Small intestine (tissue), 7 donors: ENCODE measurements around the gene BAIAP2. TPM values are rescaled to one million over a fixed set of nuclear protein-coding genes. Genes with fewer than 3 reads are reported as not detected.
"Not testable (repeated sequence)": the region's sequence is repeated elsewhere in the genome, so short reads cannot be mapped to it uniquely, and the experiment has no call there.

ENCODE experiments used
- DNase-seq, 2 donors: peaks; one replicate each; pipeline versions ENCODE4 v3.0.0 to v3.0.0-alpha.2; 2013
- FAIRE-seq: peaks from 2 replicates; lab custom pipeline; 2012; peaks lifted over from hg19 to GRCh38; lab: Jason Lieb, UNC
- H3K27ac ChIP-seq, 3 donors: one replicate each; pipeline ENCODE4 v1.5.1; 2013; ENCODE audit warnings: low read length in 2 of 3, mild to moderate bottlenecking in 2 of 3, control low read depth in 1 of 3, inconsistent platforms in 1 of 3, low read depth in 1 of 3, moderate library complexity in 1 of 3
- H3K27me3 ChIP-seq, 3 donors: one replicate each; pipeline ENCODE4 v1.6.1; 2013; ENCODE audit warnings: low read length in 3 of 3, inconsistent platforms in 1 of 3; ENCODE audit not compliant: control insufficient read depth in 3 of 3, insufficient read depth in 3 of 3
- H3K36me3 ChIP-seq, 3 donors: one replicate each; pipeline ENCODE4 v1.6.1; 2013; ENCODE audit warnings: low read length in 3 of 3, inconsistent platforms in 1 of 3, low read depth in 1 of 3, mild to moderate bottlenecking in 1 of 3, moderate library complexity in 1 of 3; ENCODE audit not compliant: control insufficient read depth in 3 of 3, insufficient read depth in 2 of 3
- H3K4me1 ChIP-seq, 3 donors: one replicate each; pipeline ENCODE4 v1.6.1; 2013; ENCODE audit warnings: low read length in 2 of 3, inconsistent platforms in 1 of 3, low read depth in 1 of 3, mild to moderate bottlenecking in 1 of 3, moderate library complexity in 1 of 3; ENCODE audit not compliant: control insufficient read depth in 3 of 3, insufficient read depth in 2 of 3
- H3K4me3 ChIP-seq, 3 donors: one replicate each; pipeline ENCODE4 v1.5.1; 2013; ENCODE audit warnings: low read length in 3 of 3, control low read depth in 1 of 3, inconsistent platforms in 1 of 3, low read depth in 1 of 3, mild to moderate bottlenecking in 1 of 3, moderate library complexity in 1 of 3
- H3K9me3 ChIP-seq, 2 donors: one replicate each; pipeline ENCODE4 v1.6.1; 2013; ENCODE audit warnings: low read depth in 1 of 2, low read length in 1 of 2; ENCODE audit not compliant: control insufficient read depth in 2 of 2, insufficient read depth in 1 of 2
- WGBS, 3 donors: extraction: QIAGEN DNeasy Blood & Tissue Kit; methylation state at CpG; one replicate each; pipeline ENCODE4 v1.1.7; 2013; 5-methylcytosine and 5-hydroxymethylcytosine counted together
- polyA plus RNA-seq, 4 donors: library from polyadenylated mRNA; stranded (reverse) in 3 of 4; unstranded in 1 of 4; fragments of 200-250 nt in 3 of 4; fragments of 120-200 nt in 1 of 4; gene quantifications; one replicate each; pipeline versions ENCODE4 v1.2.1 to v1.2.3, GENCODE V29; 2013
- donor health status: healthy with polysubstance abuse.
- donor health status: control.
- donor health status: control.
- donor health status: Bipolar disorder and iron deficiency.
- donor health status: healthy.

Gene BAIAP2
- polyA plus RNA-seq, 4 donors: 1.8 to 14.5 (median 7.5) TPM

DNA sequence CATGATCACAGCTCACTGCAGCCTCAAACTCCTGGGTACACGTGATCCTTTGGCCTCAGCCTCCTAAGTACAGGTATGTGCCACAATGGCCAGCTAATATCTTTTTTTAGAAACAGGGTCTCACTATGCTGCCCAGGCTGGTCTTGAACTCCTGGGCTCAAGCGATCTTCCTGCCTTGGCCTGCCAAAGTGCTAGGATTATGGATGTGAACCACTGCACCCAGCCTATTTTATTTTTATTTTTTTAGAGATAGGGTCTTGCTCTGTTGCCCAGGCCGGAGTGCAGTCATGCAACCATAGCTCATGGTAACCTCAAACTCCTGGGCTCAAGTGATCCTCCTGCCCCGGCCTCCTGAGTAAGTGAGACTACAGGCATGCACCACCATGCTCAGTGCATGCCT, 17.6 kb upstream of the BAIAP2 start:
- not testable (repeated sequence) for H3K9me3 ChIP-seq, FAIRE-seq, DNase-seq, H3K27me3 ChIP-seq, H3K36me3 ChIP-seq, H3K4me3 ChIP-seq
- Histone ChIP-seq H3K4me1 (peaks cover 3 to 29% (median 7%) of the 10 kb centered on the region in 3 donors), H3K27ac (peak overlapping the region in 2 of 3 donors; percentile 77 to 79)
- 94 to 95% (median 94%) methylated on average over 4 of the region's 4 CpGs for WGBS, 3 donors

- DNase-seq (peak; percentile 53 to 59), FAIRE-seq (no peak)
- 17 to 33% (median 29%) methylated on average over 29 of the region's 29 CpGs for WGBS, 3 donors
- Histone ChIP-seq H3K4me1 (peaks cover 3 to 29% (median 7%) of the 10 kb centered on the region in 3 donors), H3K27ac (peak overlapping the region; percentile 61 to 79 (median 77)), H3K9me3 (no peaks in the 10 kb centered on the region), H3K36me3 (no peaks in the 10 kb centered on the region), H3K4me3 (peak overlapping the region in 1 of 3 donors; percentile 34), H3K27me3 (no peaks in the 10 kb centered on the region)
Observed at GRCh38 chr17:81018044-81018802, 16.7 kb upstream of the BAIAP2 start.

DNA sequence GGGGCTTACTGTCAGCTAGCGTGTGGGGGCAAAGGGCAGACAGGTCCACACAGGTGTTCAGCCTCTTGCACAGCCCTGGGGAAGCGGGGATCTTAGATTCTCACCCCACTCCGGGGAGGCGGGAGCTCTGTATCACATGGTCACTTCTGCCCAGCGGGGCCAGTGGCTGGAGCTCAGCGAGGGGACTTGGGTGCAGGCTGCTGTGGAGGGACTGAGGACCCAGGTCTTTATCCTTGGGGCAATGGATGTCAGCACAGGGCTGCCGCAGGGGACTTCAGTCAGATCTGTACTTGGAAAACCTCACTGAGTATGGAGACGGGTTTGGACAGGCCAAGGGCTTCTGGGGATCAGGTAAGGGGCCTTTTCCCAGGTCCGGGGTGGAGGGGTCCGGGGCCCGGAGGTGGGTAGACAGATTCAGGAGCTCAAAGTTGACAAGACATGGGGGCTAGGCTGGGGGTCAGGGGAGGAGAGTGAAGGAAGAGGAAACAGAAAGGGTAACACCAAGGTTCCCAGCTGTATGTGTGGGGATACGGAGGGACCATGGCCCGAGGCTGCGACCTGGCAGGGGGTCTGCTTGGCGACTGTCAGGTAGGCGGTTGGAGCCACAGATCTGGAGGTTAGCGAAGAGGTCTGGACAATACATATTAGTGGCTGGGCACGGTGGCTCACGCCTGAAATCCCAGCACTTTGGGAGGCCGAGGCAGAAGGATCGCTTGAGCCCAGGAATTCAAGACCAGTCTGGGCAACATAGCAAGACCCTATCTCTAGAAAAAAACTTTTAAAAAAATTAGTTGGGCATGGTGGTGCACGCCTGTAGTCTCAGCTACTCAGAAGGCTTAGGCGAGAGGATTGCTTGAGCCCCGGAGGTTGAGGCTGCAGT, 15.1 kb upstream of the BAIAP2 start:
- Histone ChIP-seq H3K27me3 (no peaks in the 10 kb centered on the region), H3K27ac (no peak overlapping the region), H3K4me3 (no peak overlapping the region), H3K9me3 (no peaks in the 10 kb centered on the region), H3K4me1 (peaks cover 3 to 29% (median 7%) of the 10 kb centered on the region in 3 donors), H3K36me3 (no peaks in the 10 kb centered on the region)
- FAIRE-seq (no peak), DNase-seq (no peak)
- 85 to 87% (median 85%) methylated on average over 23 to 24 of the region's 24 CpGs for WGBS, 3 donors

DNA sequence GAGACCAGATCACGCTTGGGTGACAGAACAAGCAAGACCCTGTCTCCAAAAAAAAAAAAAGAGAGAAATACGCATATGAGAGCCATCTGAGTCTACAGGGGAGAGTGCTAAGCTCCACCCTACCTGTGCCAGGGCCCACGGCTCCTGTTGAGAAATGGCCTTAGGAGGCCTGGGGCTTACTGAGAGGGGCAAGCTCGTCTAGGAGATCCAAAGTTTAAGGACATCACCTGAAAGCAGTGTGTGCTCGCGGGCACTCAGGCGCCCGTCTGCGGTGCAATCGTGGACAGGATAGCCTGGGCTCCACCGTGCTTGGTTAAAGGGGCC, 14.5 kb upstream of the BAIAP2 start:
- WGBS, 3 donors: 74 to 83% (median 78%) methylated on average over 11 of the region's 11 CpGs
- FAIRE-seq: no peak
- H3K36me3 ChIP-seq: no peaks in the 10 kb centered on the region
- no peak for DNase-seq
- H3K4me3 ChIP-seq: no peak overlapping the region
- H3K4me1 ChIP-seq: peaks cover 3 to 29% (median 7%) of the 10 kb centered on the region in 3 donors
- peaks cover 0 to 3% (median 2%) of the 10 kb centered on the region in 3 donors for H3K27me3 ChIP-seq
- no peak overlapping the region for H3K27ac ChIP-seq
- H3K9me3 ChIP-seq: no peaks in the 10 kb centered on the region

DNA sequence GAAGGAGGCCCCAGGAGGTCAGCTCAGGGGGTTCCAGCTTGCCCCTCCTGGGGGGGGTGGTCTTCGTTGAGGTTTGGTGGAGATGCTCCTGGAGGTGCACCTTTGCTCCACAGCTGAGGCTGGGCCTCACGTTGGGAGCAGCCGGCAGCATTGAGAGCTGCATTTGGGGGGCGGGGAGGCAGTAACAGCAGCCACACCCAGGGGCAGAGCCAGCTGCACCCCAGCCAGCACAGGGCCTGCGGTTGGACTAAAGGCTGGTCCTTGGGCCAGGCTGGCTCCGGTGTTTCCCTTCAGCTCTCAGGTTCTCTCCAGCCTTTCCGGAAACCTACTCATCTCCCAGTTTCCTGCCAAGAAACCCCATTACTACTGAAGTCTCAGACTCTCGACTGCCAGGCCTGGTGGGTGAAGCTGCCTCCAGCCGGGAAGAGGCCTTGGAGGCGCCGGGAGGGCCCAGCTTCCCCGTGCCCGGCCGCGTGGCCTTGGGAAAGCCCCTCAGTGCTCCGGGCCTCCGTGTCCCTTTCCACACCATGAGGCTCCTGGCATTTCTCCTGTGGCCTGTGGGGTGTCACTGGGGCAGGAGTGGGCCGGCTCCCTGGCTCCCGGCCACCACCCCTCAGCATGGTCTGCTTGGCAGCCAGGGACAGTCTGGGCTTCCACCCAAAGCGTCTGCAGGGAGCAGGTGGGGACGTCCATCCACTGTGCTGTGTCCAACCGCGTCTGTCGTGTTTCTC, 14.0 kb upstream of the BAIAP2 start:
- H3K4me1 ChIP-seq: peaks cover 3 to 29% (median 7%) of the 10 kb centered on the region in 3 donors
- peak; percentile 40 to 43 for DNase-seq
- H3K27ac ChIP-seq: no peak overlapping the region
- 25 to 48% (median 35%) methylated on average over 22 to 24 of the region's 24 CpGs for WGBS, 3 donors
- H3K9me3 ChIP-seq: no peaks in the 10 kb centered on the region
- H3K36me3 ChIP-seq: no peaks in the 10 kb centered on the region
- FAIRE-seq: no peak
- H3K4me3 ChIP-seq: no peak overlapping the region
- peaks cover 0 to 6% (median 2%) of the 10 kb centered on the region in 3 donors for H3K27me3 ChIP-seq

DNA sequence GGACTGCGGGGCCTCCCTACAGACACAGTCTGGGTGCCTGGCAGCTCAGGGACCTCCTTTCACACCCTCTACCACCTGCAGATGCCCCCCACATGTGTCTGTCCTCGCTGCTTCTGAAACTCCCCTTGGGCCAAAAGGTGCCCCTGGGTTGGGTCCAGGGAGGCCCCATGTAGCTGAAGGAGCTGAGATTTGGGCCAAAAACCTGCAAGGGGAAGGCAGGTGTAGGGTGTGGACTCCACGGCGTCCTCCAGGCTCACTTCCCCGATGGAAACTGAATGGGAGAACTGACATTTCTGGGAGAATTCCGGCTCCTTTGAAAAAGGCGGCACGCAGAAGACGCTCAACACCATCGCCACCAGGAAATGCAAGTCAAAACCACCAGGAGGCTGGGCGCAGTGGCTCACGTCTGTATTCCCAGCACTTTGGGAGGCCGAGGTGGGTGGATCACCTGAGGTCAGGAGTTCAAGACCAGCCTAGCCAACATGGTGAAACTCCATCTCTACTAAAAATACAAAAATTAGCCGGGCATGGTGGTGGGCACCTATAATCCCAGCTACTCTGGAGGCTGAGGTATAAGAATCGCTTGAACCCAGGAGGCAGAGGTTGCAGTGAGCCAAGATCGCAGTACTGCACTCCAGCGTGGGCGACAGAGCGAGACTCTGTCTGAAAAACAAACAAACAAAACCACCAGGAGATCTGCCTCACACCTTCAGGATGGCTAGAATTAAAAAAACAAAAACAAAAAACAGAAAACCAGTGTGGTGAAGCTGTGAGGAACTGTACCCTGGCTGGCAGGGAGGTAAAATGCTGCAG, 13.2 kb upstream of the BAIAP2 start:
- no peak for DNase-seq
- Histone ChIP-seq H3K4me1 (peaks cover 3 to 29% (median 7%) of the 10 kb centered on the region in 3 donors), H3K9me3 (no peaks in the 10 kb centered on the region), H3K27ac (no peak overlapping the region), H3K36me3 (no peaks in the 10 kb centered on the region), H3K27me3 (peaks cover 0 to 11% (median 2%) of the 10 kb centered on the region in 3 donors), H3K4me3 (no peak overlapping the region)
- no peak for FAIRE-seq
- 80 to 86% (median 86%) methylated on average over 19 of the region's 19 CpGs for WGBS, 3 donors

DNA sequence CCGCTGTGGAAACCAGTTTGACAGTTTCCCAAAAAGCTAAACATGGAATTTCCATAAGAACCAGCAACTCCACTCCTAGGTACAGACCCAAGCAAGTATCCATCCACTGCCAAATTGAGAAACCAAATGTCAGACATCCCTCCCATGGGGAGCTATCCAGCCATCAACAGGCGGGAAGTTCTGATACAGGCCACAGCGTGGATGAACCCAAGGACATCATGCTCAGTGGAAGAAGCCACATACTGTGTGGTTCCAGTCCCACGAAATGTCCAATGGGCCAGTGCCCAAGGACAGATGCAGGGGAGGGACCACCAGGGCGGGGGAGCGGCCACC, 12.6 kb upstream of the BAIAP2 start:
- Histone ChIP-seq H3K36me3 (no peaks in the 10 kb centered on the region), H3K27ac (no peak overlapping the region), H3K4me1 (peaks cover 3 to 29% (median 7%) of the 10 kb centered on the region in 3 donors), H3K27me3 (peaks cover 2 to 17% (median 3%) of the 10 kb centered on the region in 3 donors), H3K4me3 (no peak overlapping the region), H3K9me3 (peaks cover 0 to 5% of the 10 kb centered on the region in 2 donors)
- 81 to 92% (median 92%) methylated on average over 6 of the region's 6 CpGs for WGBS, 3 donors
- no peak for FAIRE-seq
- no peak for DNase-seq
